ENCODE results near the gene SEC11A.

Gene SEC11A

DNA sequence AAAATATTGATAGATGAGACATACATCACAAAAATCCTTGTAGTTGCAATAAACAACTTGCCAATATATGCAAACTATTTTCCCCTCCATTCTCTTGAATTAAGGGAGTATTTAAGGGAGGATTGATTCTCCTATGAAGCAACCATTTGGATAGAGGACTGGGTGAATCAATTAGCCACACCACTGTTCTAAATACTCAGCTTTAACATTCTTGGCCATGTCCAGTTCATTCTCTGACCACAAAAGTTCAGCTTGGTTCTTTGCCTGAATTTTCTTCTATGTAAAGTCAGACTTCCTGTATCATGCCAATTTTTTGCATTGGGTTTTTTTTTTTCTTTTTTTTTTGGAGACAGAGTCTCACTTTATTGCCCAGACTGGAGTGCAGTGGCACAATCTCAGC is 15.8 kb upstream of the SEC11A start:
- no peak overlapping the region for H3K4me3 ChIP-seq (ENCODE audit: low read length)
- peaks cover 31% of the 10 kb centered on the region for H3K4me1 ChIP-seq (ENCODE audit: control insufficient read depth, low read length)
- H3K27ac ChIP-seq (ENCODE audit: low read depth, low read length), result no peak overlapping the region
- no peaks in the 10 kb centered on the region for H3K27me3 ChIP-seq (ENCODE audit: control insufficient read depth, low read length)
- no peaks in the 10 kb centered on the region for H3K9me2 ChIP-seq (replicated peaks; ENCODE audit: control insufficient read depth, low read length)
- H3F3A ChIP-seq (ENCODE audit: control insufficient read depth, insufficient read depth), result peaks cover 10% of the 10 kb centered on the region
- H4K20me1 ChIP-seq (ENCODE audit: control insufficient read depth, insufficient read depth, low read depth, low read length), result no peaks in the 10 kb centered on the region
- no peaks in the 10 kb centered on the region for H3K9me3 ChIP-seq (ENCODE audit: control insufficient read depth, insufficient read depth, low read length)
- no peak overlapping the region for H3K4me2 ChIP-seq (ENCODE audit: low read length)
- H3K36me3 ChIP-seq (ENCODE audit: control insufficient read depth, low read length), result peaks cover 4% of the 10 kb centered on the region; the same call in 1 of the 2 replicates
- H3K79me2 ChIP-seq (ENCODE audit: control insufficient read depth, low read length), result no peaks in the 10 kb centered on the region
- no peak for TF ChIP-seq EZH2phosphoT487 (IDR thresholded peaks at IDR 0.05; ENCODE audit: borderline replicate concordance, low read length)
- TF ChIP-seq, protein P1, sequence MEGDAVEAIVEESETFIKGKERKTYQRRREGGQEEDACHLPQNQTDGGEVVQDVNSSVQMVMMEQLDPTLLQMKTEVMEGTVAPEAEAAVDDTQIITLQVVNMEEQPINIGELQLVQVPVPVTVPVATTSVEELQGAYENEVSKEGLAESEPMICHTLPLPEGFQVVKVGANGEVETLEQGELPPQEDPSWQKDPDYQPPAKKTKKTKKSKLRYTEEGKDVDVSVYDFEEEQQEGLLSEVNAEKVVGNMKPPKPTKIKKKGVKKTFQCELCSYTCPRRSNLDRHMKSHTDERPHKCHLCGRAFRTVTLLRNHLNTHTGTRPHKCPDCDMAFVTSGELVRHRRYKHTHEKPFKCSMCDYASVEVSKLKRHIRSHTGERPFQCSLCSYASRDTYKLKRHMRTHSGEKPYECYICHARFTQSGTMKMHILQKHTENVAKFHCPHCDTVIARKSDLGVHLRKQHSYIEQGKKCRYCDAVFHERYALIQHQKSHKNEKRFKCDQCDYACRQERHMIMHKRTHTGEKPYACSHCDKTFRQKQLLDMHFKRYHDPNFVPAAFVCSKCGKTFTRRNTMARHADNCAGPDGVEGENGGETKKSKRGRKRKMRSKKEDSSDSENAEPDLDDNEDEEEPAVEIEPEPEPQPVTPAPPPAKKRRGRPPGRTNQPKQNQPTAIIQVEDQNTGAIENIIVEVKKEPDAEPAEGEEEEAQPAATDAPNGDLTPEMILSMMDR (IDR thresholded peaks at IDR 0.05; ENCODE audit: low read depth, low read length, poor library complexity, severe bottlenecking), result no peak

DNA sequence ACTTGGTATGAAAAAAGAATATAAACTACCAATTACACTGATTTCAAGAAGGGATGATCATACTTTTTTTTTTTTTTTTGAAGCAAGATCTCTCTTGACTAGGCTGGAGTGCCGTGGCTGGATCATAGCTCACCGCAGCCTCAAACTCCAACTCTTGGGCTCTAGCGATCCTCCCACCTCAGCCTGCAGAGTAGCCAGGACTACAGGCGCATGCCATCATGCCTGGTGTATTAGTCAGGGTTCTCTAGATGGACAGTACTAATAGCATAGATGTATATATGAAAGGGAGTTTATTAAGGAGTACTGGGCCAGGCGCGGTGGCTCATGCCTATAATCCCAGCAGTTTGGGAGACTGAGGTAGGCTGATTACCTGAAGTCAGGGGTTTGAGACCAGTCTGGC is 11.5 kb upstream of the SEC11A start:
- H3F3A ChIP-seq (ENCODE audit: control insufficient read depth, insufficient read depth), result peaks cover 2% of the 10 kb centered on the region; the same call in 1 of the 2 replicates
- no peaks in the 10 kb centered on the region for H3K79me2 ChIP-seq (ENCODE audit: control insufficient read depth, low read length)
- TF ChIP-seq, protein P1 (IDR thresholded peaks at IDR 0.05; ENCODE audit: low read depth, low read length, poor library complexity, severe bottlenecking), result no peak
- TF ChIP-seq EZH2phosphoT487 (IDR thresholded peaks at IDR 0.05; ENCODE audit: borderline replicate concordance, low read length), result no peak
- no peak overlapping the region for H3K4me3 ChIP-seq (ENCODE audit: low read length)
- no peaks in the 10 kb centered on the region for H4K20me1 ChIP-seq (ENCODE audit: control insufficient read depth, insufficient read depth, low read depth, low read length)
- H3K9me3 ChIP-seq (ENCODE audit: control insufficient read depth, insufficient read depth, low read length), result no peaks in the 10 kb centered on the region
- no peaks in the 10 kb centered on the region for H3K27me3 ChIP-seq (ENCODE audit: control insufficient read depth, low read length)
- H3K4me1 ChIP-seq (ENCODE audit: control insufficient read depth, low read length), result peaks cover 11% of the 10 kb centered on the region
- H3K36me3 ChIP-seq (ENCODE audit: control insufficient read depth, low read length), result no peaks in the 10 kb centered on the region
- no peak overlapping the region for H3K27ac ChIP-seq (ENCODE audit: low read depth, low read length)
- H3K9me2 ChIP-seq (replicated peaks; ENCODE audit: control insufficient read depth, low read length), result no peaks in the 10 kb centered on the region
- no peak overlapping the region for H3K4me2 ChIP-seq (ENCODE audit: low read length)

DNA sequence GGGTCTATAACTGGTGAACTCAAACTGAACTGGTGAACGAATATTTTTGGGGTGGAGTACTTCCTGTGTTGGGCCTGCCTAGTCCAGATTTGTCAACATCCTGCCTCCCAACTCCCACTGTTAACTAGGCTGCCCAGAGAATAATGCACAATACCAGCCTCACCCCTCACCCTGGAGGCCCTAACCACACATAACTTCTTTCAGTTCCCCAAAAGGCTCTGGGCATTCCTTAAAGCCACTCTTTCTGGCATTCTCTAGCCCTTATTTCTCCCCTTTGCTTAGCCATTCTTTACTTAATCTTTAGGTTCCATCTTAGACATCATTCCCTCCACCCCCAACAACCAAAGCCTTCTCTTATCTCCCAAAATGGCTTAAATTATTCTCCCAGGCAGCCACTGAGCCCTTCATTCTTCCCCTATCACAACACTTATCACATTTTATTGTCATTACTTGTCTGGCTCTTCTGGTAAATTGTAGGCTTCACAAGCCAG is 9.1 kb upstream of the SEC11A start:
- no peaks in the 10 kb centered on the region for H3K9me2 ChIP-seq (replicated peaks; ENCODE audit: control insufficient read depth, low read length)
- H3K9me3 ChIP-seq (ENCODE audit: control insufficient read depth, insufficient read depth, low read length), result no peaks in the 10 kb centered on the region
- H3F3A ChIP-seq (ENCODE audit: control insufficient read depth, insufficient read depth), result peaks cover 2% of the 10 kb centered on the region; the same call in 1 of the 2 replicates
- H3K36me3 ChIP-seq (ENCODE audit: control insufficient read depth, low read length), result no peaks in the 10 kb centered on the region
- 0 out of 2 replicates have a peak overlapping the region, but pooled peaks have one; percentile 3 for H3K4me3 ChIP-seq (ENCODE audit: low read length)
- H3K27me3 ChIP-seq (ENCODE audit: control insufficient read depth, low read length), result no peaks in the 10 kb centered on the region
- peaks cover 11% of the 10 kb centered on the region for H3K4me1 ChIP-seq (ENCODE audit: control insufficient read depth, low read length)
- H4K20me1 ChIP-seq (ENCODE audit: control insufficient read depth, insufficient read depth, low read depth, low read length), result no peaks in the 10 kb centered on the region
- peak overlapping the region; percentile 52 for H3K4me2 ChIP-seq (ENCODE audit: low read length)
- H3K27ac ChIP-seq (ENCODE audit: low read depth, low read length), result no peak overlapping the region
- TF ChIP-seq, protein P1 (IDR thresholded peaks at IDR 0.05; ENCODE audit: low read depth, low read length, poor library complexity, severe bottlenecking), result no peak
- TF ChIP-seq EZH2phosphoT487 (IDR thresholded peaks at IDR 0.05; ENCODE audit: borderline replicate concordance, low read length), result no peak
- H3K79me2 ChIP-seq (ENCODE audit: control insufficient read depth, low read length), result no peaks in the 10 kb centered on the region

Data from DOHH2 (cell line).